Keratinocyte (primary cell): ENCODE measurements around the gene MUS81. TPM values are rescaled to one million over a fixed set of nuclear protein-coding genes. Genes with fewer than 3 reads are reported as not detected.
A peak's percentile ranks its signal among the peaks of the same experiment; 100 is the strongest.

Experiments used
- DNase-seq: peaks from one replicate; pipeline ENCODE4 v3.0.0-alpha.2; 2011; ENCODE audit warnings: low read depth, missing footprints, low spot score
- FAIRE-seq: peaks from 2 replicates; lab custom pipeline; 2011; peaks lifted over from hg19 to GRCh38; lab: Jason Lieb, UNC
- H2AFZ ChIP-seq: 2 replicates; pipeline ENCODE4 v1.6.0; 2012; ENCODE audit warnings: low read length, control low read depth, inconsistent platforms; ENCODE audit not compliant: control insufficient read depth
- H3K27ac ChIP-seq: 2 replicates; pipeline ENCODE4 v1.5.1; 2011; ENCODE audit warnings: low read length; ENCODE audit not compliant: control insufficient read depth, insufficient read depth
- H3K27me3 ChIP-seq: 3 replicates; pipeline ENCODE4 v1.6.0; 2011; ENCODE audit warnings: low read length; ENCODE audit not compliant: control insufficient read depth, insufficient read depth; ENCODE audit errors: extremely low read depth
- H3K36me3 ChIP-seq, 2 experiments: 2 replicates in 1 of 2; 3 replicates in 1 of 2; pipeline ENCODE4 v1.5.1; 2011; ENCODE audit warnings: low read length in 2 of 2, mild to moderate bottlenecking in 1 of 2; ENCODE audit not compliant: control insufficient read depth in 2 of 2, insufficient read depth in 2 of 2; ENCODE audit errors: extremely low read depth in 1 of 2
- H3K4me1 ChIP-seq: 3 replicates; pipeline ENCODE4 v1.5.1; 2011; ENCODE audit warnings: low read length; ENCODE audit not compliant: control insufficient read depth, insufficient read depth; ENCODE audit errors: extremely low read depth
- H3K4me2 ChIP-seq: 3 replicates; pipeline ENCODE4 v1.6.0; 2011; ENCODE audit warnings: low read depth, low read length; ENCODE audit not compliant: control insufficient read depth, insufficient read depth; ENCODE audit errors: extremely low read depth
- H3K4me3 ChIP-seq, 3 experiments: fragments of 200-600 bp in 1 of 3; sonication (generic) in 1 of 3; 2 replicates in 2 of 3; 3 replicates in 1 of 3; pipeline ENCODE4 v1.5.1; 2011 to 2016; ENCODE audit warnings: low read length in 3 of 3, mild to moderate bottlenecking in 3 of 3, control low read depth in 2 of 3, inconsistent platforms in 1 of 3, low read depth in 1 of 3, mixed read lengths in 1 of 3, mixed run types in 1 of 3, moderate library complexity in 1 of 3; ENCODE audit not compliant: control insufficient read depth in 2 of 3, insufficient read depth in 2 of 3; ENCODE audit errors: extremely low read depth in 1 of 3
- H3K79me2 ChIP-seq: 2 replicates; pipeline ENCODE4 v1.6.0; 2012; ENCODE audit warnings: low read length; ENCODE audit not compliant: control insufficient read depth, insufficient read depth
- H3K9ac ChIP-seq: 3 replicates; pipeline ENCODE4 v1.6.0; 2011; ENCODE audit warnings: low read length; ENCODE audit not compliant: control insufficient read depth, insufficient read depth; ENCODE audit errors: extremely low read depth
- H3K9me1 ChIP-seq: 3 replicates; pipeline ENCODE4 v1.6.0; 2011; ENCODE audit warnings: low read length; ENCODE audit not compliant: control insufficient read depth, insufficient read depth; ENCODE audit errors: extremely low read depth
- H3K9me3 ChIP-seq: 2 replicates; pipeline ENCODE4 v1.5.1; 2012; ENCODE audit warnings: low read depth, low read length; ENCODE audit not compliant: control insufficient read depth
- H4K20me1 ChIP-seq: 3 replicates; pipeline ENCODE4 v1.6.0; 2011; ENCODE audit warnings: low read length; ENCODE audit not compliant: control insufficient read depth, insufficient read depth; ENCODE audit errors: extremely low read depth
- CTCF ChIP-seq, 3 experiments: IDR thresholded peaks in 1 of 3; conservative IDR thresholded peaks in 1 of 3; optimal IDR thresholded peaks in 1 of 3; 2 replicates in 2 of 3; 3 replicates in 1 of 3; pipeline versions ENCODE3 to v1.5.1; 2011; ENCODE audit warnings: low read length in 3 of 3, mild to moderate bottlenecking in 3 of 3, moderate library complexity in 2 of 3, control low read depth in 1 of 3, inconsistent platforms in 1 of 3; ENCODE audit not compliant: insufficient read depth in 2 of 3; ENCODE audit errors: extremely low read depth in 1 of 3
- EZH2 ChIP-seq: IDR thresholded peaks from one replicate; pipeline ENCODE4 v1.6.1; 2012; ENCODE audit warnings: inconsistent platforms, mild to moderate bottlenecking, low read length, moderate library complexity
- dilution Hi-C: fragments of 300-500 bp; cut with MboI; formaldehyde crosslinking; loops from one replicate; pipeline ENCODE4 v1.7.0; 2020; ENCODE audit warnings: low sequenced_read_pairs; ENCODE audit not compliant: extremely low pct_ligation_motif_present
- polyA plus RNA-seq, 5 experiments: library from polyadenylated mRNA; depleted of rRNA in 3 of 5; stranded (reverse) in 3 of 5; stranded (forward) in 1 of 5; unstranded in 1 of 5; fragments of >200 nt; gene quantifications; 1 replicate in 1 of 5; 2 replicates in 3 of 5; 3 replicates in 1 of 5; pipeline versions ENCODE4 v1.2.1 to v1.2.3, GENCODE V29; 2011 to 2012; ENCODE audit warnings: missing spikeins in 2 of 5, low read depth in 1 of 5, low replicate concordance in 1 of 5

The MUS81 gene
- polyA plus RNA-seq, 1 donor (not counting 4 experiments of a cell fraction or from before 2014, with no cell fraction given), result 28.0 TPM

- Histone ChIP-seq H3K4me2 (no peak overlapping the region), H3K36me3 (no peaks in the 10 kb centered on the region), H3K9me1 (no peaks in the 10 kb centered on the region), H3K27me3 (no peaks in the 10 kb centered on the region), H3K79me2 (no peaks in the 10 kb centered on the region), H2AFZ (no peak overlapping the region), H3K9me3 (no peaks in the 10 kb centered on the region), H3K27ac (no peak overlapping the region), H3K4me3 (no peak overlapping the region), H4K20me1 (no peaks in the 10 kb centered on the region), H3K4me1 (peaks cover 12% of the 10 kb centered on the region), H3K9ac (no peak overlapping the region)
- no peak for TF ChIP-seq CTCF (optimal IDR thresholded peaks at IDR 0.05 in 1 of 3, IDR thresholded peaks at IDR 0.05 in 1 of 3, conservative IDR thresholded peaks at IDR 0.05 in 1 of 3; ENCODE audit: extremely low read depth in 1 of 3, insufficient read depth in 2 of 3, low read length in 3 of 3)
- TF ChIP-seq EZH2, result no peak
- dilution Hi-C loops, result no loop called here
- DNase-seq (no peak), FAIRE-seq (no peak)
Measured at GRCh38 chr11:65816696-65817095, 43.5 kb upstream of the MUS81 start.

GRCh38 chr11:65817312-65817834 is 42.9 kb upstream of the MUS81 start:
- no peaks in the 10 kb centered on the region for H3K9me3 ChIP-seq

More at GRCh38 chr11:65817312-65817834, 42.9 kb upstream of the MUS81 start:
- no peak for TF ChIP-seq EZH2
- no peak for TF ChIP-seq CTCF (optimal IDR thresholded peaks at IDR 0.05 in 1 of 3, IDR thresholded peaks at IDR 0.05 in 1 of 3, conservative IDR thresholded peaks at IDR 0.05 in 1 of 3; ENCODE audit: extremely low read depth in 1 of 3, insufficient read depth in 2 of 3, low read length in 3 of 3)
- H3K9me1 ChIP-seq, result no peaks in the 10 kb centered on the region
- H3K27ac ChIP-seq, result peak overlapping the region; percentile 27
- H2AFZ ChIP-seq, result no peak overlapping the region
- H3K79me2 ChIP-seq, result no peaks in the 10 kb centered on the region
- DNase-seq (no peak), FAIRE-seq (no peak)
- dilution Hi-C loops, result no loop called here
- no peaks in the 10 kb centered on the region for H4K20me1 ChIP-seq
- H3K9ac ChIP-seq, result peak overlapping the region; percentile 75
- H3K36me3 ChIP-seq, result no peaks in the 10 kb centered on the region
- H3K4me3 ChIP-seq, result peak overlapping the region; percentile 35 to 67 (median 57)
- H3K4me1 ChIP-seq, result peaks cover 12% of the 10 kb centered on the region
- H3K4me2 ChIP-seq, result peak overlapping the region; percentile 70
- H3K27me3 ChIP-seq, result no peaks in the 10 kb centered on the region
